GM19468 (cell line): ENCODE data around the gene PCGF3.
"Not testable (repeated sequence)": the region's sequence is repeated elsewhere in the genome, so short reads cannot be mapped to it uniquely, and the experiment has no call there.

Experiments used
- ATAC-seq: cut with Tn5 transposase; IDR thresholded peaks from one replicate; pipeline ENCODE4 v1.9.1; 2021; ENCODE audit warnings: mild to moderate bottlenecking, moderate library complexity, moderate number of reproducible peaks; ENCODE audit not compliant: unreplicated experiment; ENCODE audit errors: extremely low read depth

The PCGF3 gene

GRCh38 chr4:721261-722168 lies 15.9 kb downstream of the PCGF3 start:
- ATAC-seq = no peak

DNA sequence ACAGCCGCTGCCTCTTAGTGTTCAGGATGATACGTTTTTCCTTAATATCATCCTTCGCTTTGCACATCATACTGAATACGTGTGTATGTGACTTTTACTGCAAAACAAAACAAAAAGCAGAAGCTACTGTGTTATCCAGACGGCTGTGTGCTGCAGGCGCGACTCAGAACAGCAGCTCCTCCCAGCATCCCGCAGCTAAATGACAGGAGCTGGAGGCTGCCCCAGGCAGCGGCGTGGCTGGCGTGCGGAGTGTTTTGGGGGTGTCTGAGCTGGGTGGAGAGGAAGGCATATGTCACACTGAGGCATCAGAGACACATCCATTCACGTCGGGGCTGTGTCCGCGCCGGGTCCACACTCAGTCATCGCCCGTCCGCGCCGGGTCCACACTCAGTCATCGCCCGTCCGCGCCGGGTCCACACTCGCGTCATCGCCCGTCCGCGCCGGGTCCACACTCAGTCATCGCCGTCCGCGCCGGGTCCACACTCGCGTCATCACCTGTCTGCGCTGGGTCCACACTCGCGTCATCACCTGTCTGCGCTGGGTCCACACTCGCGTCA lies 16.6 kb downstream of the PCGF3 start:
- ATAC-seq = no peak

DNA sequence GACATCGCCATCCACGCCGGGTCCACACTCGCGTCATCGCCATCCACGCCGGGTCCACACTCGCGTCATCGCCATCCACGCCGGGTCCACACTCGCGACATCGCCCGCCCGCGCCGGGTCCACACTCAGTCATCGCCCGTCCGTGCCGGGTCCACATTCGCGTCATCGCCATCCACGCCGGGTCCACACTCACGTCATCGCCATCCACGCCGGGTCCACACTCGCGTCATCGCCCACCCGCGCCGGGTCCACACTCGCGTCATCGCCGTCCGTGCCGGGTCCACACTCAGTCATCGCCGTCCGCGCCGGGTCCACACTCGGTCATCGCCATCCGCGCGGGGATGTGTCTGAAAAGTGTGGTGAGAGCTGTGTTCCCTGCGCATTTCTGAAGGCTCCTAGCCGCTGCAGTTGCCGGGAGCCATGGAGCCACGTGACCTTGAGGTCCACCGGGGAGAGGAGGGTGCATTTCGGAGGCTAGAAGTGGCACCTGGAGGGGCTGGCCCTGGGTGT lies 17.3 kb downstream of the PCGF3 start:
- no peak for ATAC-seq

GRCh38 chr4:723751-724530 lies 18.3 kb downstream of the PCGF3 start:
- ATAC-seq = no peak

DNA sequence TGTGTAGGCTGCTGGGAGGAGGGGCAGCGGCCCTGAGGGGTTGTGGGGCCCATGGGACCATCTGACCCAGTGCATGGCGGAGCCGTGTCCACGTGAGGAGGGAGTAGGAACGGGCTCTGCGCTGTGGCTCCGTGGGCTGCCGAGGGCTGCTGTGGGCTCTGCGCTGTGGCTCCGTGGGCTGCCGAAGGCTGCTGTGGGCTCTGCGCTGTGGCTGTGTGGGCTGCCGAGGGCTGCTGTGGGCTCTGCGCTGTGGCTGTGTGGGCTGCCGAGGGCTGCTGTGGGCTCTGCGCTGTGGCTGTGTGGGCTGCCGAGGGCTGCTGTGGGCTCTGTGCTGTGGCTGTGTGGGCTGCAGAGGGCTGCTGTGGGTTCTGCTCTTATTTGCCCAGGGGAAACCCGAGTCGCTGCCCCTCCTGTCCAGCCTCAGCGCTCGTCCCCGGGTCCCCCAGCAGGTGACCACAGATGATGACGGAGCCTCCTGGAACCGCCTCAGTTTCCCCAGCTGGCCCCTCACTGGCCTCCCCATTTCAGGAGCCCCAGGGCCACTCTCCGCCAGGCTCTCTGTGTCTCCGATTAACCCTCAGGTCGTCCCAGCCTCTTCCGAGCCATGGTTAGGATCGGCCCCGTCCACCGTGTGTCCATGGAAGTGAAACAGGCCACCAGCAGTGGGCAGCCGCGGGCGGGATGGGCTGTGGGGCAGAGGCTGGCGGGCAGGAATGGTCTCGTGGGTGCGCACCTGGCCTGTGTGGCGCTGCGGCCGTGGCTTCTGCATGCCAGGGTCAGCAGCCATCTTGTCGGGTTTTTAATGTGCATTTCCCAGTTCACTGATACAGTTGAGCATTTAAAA lies 20.0 kb downstream of the PCGF3 start:
- ATAC-seq = no peak

DNA sequence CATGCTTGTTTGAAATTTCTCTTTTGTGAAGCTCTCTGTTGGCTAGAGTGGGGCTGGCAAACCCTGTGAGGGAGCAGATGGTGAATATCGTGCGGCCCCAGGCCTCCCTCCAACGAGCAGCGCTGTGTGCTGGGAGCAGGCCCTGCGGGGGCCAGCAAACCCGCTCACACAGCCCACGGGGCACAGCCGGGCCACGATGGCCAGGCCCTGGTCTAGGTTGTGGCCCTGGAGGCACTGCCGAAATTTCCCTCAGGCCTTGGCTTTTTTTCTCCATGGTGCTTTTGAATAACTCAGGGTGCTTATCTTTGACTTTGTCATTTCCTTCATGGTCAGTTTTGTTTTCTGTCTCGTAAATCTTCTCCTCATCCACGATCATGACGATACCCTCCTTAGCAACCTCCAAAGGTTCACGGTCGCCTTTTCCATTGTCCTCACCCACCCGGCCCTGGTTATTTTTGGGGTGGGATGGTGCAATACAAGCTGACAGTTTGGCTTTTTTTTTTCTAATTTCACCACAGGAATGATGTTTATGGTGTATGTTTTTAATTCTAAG lies 20.7 kb downstream of the PCGF3 start:
- ATAC-seq = no peak

- ATAC-seq = no peak
Observed at GRCh38 chr4:726838-727237, 21.2 kb downstream of the PCGF3 start.

DNA sequence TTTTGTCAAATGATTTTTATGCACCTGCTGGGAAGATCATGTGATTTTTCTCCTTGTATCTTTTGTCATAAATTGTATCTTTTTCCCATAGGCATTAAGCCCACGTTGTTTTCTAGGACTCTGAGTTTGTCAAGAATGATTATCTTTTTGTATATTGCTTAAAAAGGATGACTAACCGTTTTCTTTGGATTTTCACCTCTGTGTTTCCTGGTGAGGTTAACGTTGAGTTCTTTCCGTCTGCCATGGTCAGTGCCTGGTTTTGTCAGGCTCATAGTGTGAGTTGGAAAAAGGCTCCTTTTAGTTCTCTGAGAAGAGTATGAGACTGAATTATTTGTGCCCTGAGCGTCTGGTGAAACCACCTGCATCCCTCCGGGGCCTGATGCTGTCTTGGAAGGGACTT lies 21.9 kb downstream of the PCGF3 start:
- no peak for ATAC-seq

DNA sequence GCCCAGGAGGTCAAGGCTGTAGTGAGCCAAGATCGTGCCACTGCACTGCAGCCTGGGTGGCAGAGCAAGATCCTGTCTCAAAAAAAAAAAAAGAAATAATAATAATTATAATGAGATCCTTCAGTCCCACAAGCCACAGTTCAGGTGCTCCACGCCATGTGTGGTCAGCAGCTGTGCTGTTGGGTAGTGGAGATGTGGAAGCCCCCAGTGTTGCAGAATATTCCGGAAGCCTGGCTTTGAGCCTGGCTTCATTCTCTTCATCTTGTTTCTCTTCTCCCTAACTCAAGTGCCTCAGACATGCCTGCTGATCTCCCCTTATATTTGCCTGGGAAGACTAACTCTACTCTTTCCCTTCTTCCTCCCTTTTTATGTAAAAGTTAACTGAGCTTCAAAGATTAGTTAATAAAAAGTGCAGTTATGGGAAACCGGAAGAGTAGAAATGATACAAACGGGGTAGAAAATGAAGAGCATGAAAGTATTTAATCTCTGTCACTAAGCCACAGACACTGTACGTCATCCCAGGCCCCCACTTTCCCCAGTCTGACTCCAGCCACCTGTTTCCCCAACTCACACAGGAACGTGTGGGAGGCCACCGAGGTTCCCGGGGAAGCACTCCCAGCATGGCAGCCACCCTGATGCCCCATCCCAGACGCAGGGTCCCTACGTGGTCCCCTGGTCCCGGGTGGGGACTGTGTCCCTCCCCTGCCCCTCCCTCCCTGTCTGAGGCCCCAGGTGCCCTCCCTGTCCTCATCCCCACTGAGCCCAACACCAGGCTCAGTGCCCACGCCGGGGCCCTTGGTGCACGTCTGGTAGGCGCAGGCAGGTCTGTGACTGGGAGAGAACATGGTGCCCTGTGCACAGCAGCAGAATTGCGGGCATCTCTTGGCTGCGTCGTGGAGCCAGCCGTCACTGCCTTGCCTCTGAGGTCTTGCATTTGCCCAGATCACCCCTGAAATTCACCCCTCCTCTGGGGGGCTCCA lies 24.0 kb downstream of the PCGF3 start:
- no peak for ATAC-seq

- ATAC-seq = no peak
Observed at GRCh38 chr4:730511-730910, 24.9 kb downstream of the PCGF3 start.

DNA sequence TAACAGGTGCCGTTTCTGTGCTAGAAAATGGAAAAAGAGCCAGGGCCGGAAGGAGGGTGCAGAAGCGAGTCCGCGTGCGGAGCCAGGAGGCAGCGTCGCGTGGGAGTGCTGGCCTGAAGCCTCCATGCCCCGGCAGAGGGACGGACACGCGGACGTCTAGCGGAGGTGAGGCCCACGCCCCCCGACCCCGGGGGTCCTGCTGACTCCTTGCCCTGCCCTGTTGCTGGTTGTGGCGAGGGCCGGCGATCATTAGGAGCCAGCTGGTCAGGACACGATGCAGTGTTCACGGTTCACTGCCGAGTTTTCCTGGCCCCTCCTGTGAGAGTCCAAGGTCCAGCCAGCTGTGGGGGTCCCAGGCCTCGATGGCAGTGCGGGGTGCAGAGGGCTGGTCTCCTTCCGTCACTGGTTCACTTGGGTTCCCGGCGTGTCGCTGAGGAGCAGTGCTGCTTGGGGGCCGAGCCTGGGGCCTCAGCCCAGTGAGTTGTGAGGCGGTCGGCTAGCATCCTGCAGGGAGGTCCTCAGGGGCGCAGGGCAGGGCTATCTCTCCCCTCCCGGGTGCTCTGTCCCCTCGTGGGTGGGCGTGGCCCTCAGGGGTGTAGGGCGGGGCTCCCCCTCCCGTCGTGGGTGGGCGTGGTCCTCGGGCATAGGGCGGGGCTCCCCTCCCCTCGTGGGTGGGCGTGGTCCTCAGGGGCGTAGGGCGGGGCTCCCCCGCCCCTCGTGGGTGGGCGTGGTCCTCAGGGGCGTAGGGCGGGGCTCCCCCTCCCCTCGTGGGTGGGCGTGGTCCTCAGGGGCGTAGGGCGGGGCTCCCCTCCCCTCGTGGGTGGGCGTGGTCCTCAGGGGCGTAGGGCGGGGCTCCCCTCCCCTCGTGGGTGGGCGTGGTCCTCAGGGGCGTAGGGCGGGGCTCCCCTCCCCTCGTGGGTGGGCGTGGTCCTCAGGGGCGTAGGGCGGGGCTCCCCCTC lies 25.6 kb downstream of the PCGF3 start:
- not testable (repeated sequence) for ATAC-seq

- not testable (repeated sequence) for ATAC-seq
Observed at GRCh38 chr4:731954-732353, 26.3 kb downstream of the PCGF3 start.

DNA sequence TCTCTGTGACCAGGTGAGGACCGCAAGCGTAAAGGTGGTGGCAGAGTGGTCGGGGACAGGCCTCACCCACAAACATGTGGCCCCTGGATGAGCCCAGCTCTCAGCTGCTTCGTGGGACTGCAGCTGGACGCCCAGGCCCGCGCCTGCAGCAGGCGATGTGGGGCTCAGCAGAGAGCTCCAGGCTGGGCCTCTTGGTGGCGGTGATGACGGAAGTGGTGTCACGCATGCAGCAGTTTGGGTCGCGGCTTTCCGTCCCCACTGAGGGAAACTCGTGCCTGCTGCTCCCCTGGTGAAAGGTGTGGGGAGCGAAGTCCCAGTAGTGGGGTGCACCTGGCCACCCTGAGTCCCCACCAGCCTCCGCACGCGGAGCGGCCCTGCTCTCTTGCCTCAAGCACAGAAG lies 26.9 kb downstream of the PCGF3 start:
- ATAC-seq = no peak

- ATAC-seq = no peak
Observed at GRCh38 chr4:732911-733630, 27.4 kb downstream of the PCGF3 start.

DNA sequence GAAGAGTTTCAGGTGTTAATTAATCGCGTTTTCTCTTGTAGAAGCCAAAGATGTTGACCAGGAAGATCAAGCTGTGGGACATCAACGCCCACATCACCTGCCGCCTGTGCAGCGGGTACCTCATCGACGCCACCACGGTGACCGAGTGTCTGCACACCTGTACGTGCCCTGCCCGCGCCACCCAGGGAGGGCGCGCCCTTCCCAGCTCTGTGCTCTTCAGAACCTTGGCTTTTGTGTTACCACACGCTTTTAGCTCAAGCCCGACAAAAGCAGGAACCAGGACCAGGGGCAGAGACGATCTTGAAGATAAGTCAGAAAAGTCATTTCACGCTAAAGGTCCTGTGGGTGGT lies 28.0 kb downstream of the PCGF3 start:
- no peak for ATAC-seq

DNA sequence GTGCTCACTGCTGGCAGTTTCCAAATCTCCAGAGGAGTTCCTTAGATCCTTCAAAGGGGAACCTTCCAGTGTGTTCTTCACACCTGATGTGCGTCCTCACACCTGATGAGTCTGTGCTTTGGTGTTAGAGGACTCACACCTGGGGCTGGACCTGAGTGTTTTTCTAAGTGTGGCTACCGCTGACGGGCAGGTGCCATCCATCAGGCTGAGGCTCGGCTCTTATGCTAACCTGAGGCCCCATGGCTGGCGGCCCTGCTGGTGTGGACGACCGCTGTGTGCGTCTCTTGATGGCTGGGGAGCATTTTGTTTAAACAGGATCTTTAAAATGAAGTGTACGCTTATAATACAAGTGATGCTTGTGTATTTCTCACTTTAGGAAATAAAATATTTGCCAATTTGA lies 28.4 kb downstream of the PCGF3 start:
- ATAC-seq = no peak

GRCh38 chr4:734951-735350 lies 29.3 kb downstream of the PCGF3 start:
- no peak for ATAC-seq
